ENCODE data around the gene PFN1. TPM values are rescaled to one million over a fixed set of nuclear protein-coding genes. Genes with fewer than 3 reads are reported as not detected.
A peak's percentile ranks its signal among the peaks of the same experiment; 100 is the strongest.

PFN1 gene
- total RNA-seq, 1 donor from 2014 or later, result 450 TPM

DNA sequence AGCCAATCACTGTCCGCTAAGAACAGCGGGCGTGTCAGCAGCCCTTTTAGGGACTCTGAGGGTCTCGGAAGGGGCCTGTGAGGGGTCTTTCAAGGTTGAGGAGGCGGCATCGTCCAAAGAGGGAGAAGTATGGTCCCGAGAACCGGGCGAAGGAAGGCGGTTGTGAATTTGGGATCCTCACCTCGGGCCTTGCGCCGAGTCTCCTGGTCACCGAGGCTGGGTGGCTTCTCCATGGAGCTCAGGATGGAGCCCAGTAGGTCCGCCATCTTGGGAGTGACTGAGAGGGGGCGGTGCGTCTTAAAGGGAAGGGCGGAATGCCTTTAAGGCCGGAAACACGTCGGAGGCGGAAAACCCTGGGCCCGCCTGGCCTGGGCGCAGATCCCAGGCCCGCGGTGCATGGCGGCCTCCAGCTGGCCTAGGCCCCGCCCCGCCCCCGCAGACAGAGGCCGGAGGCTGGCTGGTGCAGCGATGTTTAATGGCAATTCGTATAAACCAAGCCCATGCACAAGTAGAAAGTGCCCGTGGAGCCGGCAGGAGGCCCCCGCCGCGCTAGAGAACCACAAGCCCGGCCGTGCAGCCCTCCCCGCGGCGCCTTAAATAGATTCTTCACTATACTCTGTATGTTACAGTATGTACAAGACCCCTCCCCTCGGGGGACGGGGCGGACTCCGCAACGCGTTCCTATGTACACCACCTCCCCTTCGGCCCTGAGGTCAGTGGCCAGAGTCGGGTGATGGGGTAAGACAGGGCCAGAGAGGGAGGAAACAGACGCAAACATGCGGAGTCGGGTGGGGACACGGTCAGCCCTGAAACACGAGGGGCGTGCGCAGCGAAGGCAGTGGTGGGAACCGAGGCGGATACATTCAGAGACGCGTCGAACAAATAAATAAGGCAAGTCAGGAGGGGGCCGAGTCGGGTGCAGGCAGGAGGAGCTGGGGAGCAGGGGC is 19.5 kb upstream of the PFN1 start, which contains the start of gene SPAG7:
Gene SPAG7 (minus strand): TSS at position 279 of the 947 bp plus-strand sequence. CDS start 13 bp downstream, at position 266.
- peak; percentile 96 to 99 for DNase-seq (ENCODE audit: low read depth in 2 of 2)

- DNase-seq (ENCODE audit: low read depth in 2 of 2), result peak; percentile 100
These were observed 18.7 kb upstream of the PFN1 start for GRCh38 chr17:4966844-4967538.

DNA sequence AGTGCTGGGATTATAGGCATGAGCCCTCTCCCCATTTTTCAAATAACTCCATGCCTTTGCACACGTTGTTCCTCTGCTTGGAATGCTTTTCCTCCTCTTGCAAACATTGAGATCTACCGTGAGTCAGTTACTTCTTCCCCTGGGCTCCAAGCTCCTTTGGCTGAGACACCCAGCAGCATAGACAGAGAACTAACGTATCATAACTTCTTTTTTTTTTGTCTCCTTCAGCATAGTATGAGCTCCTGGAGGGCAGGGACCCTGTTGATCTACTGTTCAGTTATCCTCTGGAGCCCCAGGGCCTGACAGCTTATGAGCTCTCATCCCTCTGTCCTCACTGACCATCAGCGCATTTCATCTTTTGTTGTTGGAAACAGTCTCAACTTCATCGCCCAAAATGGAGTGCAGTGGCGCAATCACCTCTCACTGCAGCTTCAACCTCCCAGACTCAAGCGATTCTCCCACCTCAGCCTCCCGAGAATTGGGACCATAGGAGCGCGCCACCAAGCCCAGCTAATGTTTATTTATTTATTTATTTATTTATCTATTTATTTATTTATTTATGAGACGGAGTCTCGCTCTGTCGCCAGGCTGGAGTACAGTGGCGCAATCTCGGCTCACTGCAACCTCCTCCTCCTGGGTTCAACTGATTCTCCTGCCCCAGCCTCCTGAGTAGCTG is 17.1 kb upstream of the PFN1 start:
- no peak for DNase-seq (ENCODE audit: low read depth in 2 of 2)

GRCh38 chr17:4960279-4960922 is 12.1 kb upstream of the PFN1 start:
- no peak for DNase-seq (ENCODE audit: low read depth in 2 of 2)

DNA sequence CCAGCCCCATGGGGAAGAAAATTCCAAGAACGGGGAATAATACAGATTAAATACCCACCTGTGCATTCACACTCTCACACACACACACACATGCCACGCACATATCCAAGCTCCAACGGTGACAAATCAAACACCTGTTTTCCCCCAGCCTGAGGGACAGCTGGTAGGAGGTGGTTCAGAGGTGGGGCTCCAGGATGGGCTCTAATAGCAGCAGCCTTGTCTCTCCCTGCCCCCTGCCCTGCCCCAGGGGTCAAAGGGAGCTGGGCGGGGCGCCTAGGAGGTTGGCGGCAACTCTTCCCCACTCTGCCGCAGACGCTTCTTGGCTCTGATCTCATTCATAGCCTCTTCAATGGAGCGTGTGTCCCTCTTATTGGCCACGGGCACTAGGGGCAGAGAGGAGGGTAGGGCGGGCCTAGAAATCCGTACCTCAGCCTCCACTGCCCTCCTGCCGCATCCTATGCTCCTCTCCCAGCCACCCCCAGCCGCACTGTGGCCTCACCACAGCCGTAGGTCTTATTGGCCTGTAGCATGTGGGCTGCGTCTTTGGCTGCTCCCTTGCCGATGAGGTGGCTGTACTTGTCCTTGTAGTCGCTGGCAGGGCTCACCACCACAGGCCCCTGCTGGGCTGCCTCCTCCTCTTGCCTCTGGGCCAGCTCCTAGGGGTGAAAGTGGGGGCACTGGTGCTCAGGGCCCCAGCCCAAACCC is 11.1 kb upstream of the PFN1 start:
- DNase-seq (ENCODE audit: low read depth in 2 of 2), result no peak

DNA sequence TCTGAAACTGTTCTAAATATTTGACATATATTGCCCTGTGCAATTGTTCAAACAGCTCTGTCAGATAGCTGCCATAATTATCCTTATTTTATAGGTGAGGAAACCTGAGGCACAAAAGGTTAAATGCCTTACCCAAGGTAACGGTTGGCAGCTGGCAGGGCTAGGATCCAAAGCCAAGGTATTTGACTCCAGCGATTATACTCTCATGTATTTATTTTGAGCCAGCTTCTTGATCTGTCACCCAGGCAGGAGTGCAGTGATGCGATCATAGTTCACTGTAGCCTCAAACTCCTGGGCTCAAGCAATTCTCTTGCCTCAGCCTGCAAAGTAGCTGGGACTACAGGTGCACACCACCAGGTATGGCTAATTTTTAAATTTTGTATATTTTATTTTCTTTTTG is 9.8 kb upstream of the PFN1 start:
- DNase-seq (ENCODE audit: low read depth in 2 of 2), result no peak

DNA sequence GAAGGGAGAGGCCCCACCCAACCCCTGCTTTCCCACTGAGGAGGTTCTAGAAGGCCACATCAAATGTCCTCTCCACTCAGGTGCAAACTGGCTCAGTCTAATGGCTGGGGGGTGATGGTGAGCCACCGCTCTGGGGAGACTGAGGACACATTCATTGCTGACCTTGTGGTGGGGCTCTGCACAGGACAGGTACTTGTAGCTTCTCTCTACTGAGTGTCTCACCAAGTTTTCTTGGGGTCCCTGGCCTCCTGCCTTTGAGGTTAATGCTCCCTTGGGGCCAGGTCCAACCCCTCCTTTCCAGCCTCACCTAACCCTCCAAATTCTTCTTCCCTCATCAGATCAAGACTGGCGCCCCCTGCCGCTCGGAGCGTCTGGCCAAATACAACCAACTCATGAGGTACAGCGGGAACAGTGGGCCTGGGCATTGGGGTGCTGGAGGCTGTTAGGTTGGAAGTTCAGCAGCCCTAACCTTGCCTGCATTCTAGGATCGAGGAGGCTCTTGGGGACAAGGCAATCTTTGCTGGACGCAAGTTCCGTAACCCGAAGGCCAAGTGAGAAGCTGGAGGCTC is 8.2 kb upstream of the PFN1 start:
- DNase-seq (ENCODE audit: low read depth in 2 of 2), result peak in 1 of 2 donors; percentile 34

- DNase-seq (ENCODE audit: low read depth in 2 of 2), result no peak
These were observed 6.8 kb upstream of the PFN1 start for GRCh38 chr17:4955091-4955490.

- DNase-seq (ENCODE audit: low read depth in 2 of 2), result peak in 1 of 2 donors; percentile 19
These were observed 5.2 kb upstream of the PFN1 start for GRCh38 chr17:4953451-4953961.

DNA sequence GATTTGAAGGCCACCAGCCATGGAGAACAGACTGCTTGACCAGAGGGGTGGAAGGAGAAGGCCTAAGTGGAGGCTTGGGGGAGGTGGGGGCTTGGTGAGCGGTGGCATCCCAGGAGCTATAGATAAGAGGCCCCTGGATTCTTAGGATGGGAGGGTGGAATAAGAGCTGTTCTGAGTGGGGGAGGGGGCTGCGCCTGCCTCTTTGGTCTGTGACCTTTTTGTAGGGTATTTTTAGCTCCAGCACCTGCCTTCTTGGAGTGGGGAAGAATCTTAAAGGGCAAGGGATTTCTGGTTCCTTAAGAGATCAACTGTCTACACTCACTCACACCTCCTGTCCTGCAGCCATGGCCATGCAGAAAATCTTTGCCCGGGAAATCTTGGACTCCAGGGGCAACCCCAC is 3.2 kb upstream of the PFN1 start:
- no peak for DNase-seq (ENCODE audit: low read depth in 2 of 2)

GRCh38 chr17:4950746-4951204 is 2.4 kb upstream of the PFN1 start, which contains the start of gene ENO3:
Gene ENO3, plus strand, starts transcription at chr17:4951119. Its CDS starts 711 bp downstream, at chr17:4951830.
- no peak for DNase-seq (ENCODE audit: low read depth in 2 of 2)

GRCh38 chr17:4950075-4950745 is 1.9 kb upstream of the PFN1 start:
- DNase-seq (ENCODE audit: low read depth in 2 of 2), result peak in 1 of 2 donors; percentile 64

DNA sequence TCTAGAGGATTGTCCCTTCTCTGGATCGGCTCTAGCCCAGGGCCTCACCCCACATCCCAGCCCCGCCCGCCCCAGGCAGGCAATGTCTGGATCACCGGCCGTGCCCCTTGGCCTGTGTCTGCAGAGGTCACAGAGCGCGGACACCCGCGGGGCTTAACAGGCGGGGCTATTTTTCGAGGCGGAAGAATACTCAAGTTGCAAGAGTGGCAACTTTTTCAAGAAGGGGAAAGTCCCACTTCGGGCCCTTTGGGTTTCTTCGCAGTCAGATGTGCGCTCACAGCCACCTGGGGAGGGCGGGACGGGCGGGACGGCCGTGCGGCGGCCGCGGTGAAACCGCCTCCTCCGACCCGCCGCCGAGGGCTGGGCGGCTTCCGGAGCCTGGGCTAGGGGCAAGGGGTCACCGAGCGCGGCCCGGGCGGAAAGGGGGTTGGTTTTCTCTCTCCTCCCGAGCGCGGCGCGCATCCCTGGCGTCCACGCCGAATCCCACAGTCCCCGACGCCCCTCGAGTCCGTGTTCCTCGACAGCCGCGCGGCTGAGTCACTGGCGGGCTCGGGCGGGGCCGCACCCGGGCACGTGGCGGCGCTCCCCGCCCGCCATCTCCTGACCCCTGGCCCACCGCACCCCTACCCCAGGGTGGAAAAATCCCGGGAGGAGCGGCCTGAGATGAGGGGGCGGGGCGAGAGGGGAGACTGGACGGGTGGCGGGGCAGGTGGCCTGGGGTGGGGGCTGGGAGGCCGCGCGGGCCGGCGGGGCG is 1.2 kb upstream of the PFN1 start:
- DNase-seq (ENCODE audit: low read depth in 2 of 2), result peak in 1 of 2 donors; percentile 69

DNA sequence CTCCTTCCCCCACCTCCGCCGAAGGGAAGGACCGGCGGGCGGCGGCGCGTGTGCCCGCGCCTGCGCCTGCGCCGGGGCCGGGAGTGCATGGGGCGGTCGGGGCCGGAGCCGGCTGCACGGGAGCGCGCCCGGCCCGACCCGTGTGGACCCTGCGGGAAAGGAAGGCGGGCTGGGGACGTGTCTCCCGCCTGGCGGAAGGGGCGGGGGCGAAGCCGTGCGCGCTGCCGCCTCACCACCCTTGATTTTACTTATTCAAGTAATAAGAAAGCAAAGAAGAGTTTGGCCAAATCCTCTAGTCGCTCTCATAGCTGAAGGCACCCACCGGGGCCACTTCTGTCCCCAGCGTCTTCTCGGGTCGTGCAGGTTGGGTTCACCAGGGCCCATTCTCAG is 596 bp upstream of the PFN1 start:
- DNase-seq (ENCODE audit: low read depth in 2 of 2), result peak; percentile 55 to 90

DNA sequence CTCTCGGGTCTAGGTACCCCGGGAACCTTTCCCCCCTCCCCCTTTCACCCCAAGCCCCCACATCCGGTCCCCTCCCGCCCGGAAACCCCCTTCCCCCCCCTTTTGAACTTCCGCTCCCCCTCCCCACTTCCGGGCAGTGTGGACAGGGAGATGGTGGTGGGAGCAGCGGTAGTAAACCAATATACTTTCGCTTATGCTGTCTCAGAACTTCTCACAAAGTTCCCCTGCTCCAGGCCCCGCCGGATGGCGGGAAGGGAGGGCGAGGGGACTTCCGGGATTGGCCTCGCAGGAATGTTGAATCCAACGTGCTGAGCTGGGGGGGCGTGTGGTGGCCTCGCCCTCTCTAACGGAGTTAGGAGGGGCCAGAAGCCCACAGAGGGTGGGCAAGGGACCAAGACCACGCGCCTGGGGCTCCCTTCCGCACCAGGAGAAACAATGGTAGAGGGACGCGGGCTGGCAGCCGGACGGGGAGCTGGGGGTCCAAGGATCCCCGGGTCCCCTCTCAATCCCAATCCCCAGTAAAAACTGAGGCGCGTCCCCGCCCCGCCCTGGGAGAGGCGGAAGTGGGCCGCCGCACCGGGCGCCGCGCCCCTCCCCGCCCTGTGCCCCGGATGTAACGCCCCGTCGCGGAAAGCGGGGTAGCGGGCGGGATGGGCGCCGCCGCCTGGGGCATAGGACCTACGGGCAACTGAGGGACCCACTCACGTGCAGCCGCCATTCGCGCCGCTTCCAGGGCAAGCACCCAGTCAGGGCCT is 742 bp downstream of the PFN1 start:
- peak; percentile 31 to 45 for DNase-seq (ENCODE audit: low read depth in 2 of 2)

DNA sequence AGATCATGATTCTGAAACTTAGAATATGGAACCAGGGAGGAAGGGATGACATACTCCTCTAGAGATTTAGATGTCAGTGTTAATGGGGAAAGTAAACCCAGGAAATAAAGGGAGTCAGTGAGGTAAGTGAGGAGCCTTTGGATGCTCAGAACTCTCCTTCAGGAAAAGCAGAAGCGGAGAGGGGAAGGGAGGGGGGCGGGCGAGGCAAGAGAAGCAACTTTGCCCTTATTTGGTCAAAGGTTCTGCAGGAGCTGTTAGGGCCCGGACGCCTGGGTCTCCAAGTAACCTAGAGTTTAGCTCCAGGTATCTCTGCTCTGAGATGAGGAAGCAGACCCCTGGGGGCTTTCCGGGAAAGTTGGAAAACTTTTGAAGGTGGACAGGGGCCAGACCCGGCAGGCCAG is 1.3 kb downstream of the PFN1 start:
- peak in 1 of 2 donors; percentile 19 for DNase-seq (ENCODE audit: low read depth in 2 of 2)

GRCh38 chr17:4946312-4946976 is 1.9 kb downstream of the PFN1 start:
- no peak for DNase-seq (ENCODE audit: low read depth in 2 of 2)

- no peak for DNase-seq (ENCODE audit: low read depth in 2 of 2)
These were observed 2.4 kb downstream of the PFN1 start for GRCh38 chr17:4945944-4946280.
